NCI-H146 treated with DMSO at 0.1 percent for 48 hours (cell line): ENCODE measurements around the gene ZNF385B.
A peak's percentile ranks its signal among the peaks of the same experiment; 100 is the strongest.

ENCODE experiments used
- DNase-seq: peaks from one replicate; lab custom pipeline; 2025; ENCODE audit not compliant: unreplicated experiment; lab: John Stamatoyannopoulos, UW

The ZNF385B gene

DNA sequence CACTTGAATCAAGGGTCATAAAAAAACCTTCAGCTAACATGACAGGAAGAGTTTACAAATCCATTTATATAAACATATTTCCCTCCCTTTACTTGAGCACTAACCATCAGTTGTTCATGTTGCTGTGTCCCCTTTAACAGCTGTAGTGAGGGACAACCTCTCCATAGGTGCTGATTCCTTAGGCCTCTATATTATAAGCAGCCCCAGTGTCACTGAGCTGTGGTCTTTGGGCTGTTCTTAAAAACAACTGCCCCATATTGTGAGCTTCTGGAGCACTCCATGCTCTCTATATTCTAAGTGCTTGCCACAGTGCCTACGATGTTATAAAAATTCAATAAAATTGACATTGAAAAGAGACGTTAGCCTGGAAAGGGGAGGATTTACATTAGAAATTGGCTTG is 175.3 kb downstream of the ZNF385B start:
- DNase-seq, result no peak

DNA sequence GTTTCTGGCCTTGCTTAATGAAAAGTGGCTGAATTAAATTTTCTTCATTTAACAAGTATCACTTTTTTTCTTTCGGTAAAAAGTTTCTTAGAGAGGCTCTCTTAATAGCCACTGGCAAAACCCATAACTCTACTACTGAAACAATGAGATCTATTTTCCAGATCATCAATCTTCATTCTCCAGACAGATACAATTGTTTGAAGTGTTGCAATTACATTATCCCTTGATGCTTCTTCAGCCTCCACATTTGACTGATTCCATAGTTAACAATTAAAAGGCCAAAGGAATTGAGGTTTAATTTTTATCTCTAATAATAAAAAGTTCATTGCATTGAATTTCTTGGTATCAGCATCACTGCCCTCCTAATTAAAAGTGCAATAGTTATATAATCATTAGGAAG is 176.3 kb downstream of the ZNF385B start:
- DNase-seq, result no peak

DNA sequence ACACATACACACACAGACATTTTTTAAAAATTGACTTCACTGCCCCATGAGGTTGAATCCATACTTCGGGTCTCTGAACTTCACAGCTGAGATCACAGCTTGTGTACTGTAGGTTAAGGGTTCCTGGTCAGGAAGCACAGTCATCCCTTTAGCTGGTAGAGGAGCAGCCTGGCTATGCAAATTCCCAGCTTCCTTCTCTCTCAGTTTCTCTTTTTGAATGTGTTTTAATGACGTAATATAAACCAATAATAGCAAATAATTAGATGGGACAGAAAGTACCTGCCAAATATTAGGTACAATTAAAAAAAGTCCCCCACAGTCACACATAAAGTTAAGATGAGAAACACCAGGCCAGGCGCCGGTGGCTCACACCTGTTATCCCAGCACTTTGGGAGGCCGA is 178.7 kb downstream of the ZNF385B start:
- no peak for DNase-seq

DNA sequence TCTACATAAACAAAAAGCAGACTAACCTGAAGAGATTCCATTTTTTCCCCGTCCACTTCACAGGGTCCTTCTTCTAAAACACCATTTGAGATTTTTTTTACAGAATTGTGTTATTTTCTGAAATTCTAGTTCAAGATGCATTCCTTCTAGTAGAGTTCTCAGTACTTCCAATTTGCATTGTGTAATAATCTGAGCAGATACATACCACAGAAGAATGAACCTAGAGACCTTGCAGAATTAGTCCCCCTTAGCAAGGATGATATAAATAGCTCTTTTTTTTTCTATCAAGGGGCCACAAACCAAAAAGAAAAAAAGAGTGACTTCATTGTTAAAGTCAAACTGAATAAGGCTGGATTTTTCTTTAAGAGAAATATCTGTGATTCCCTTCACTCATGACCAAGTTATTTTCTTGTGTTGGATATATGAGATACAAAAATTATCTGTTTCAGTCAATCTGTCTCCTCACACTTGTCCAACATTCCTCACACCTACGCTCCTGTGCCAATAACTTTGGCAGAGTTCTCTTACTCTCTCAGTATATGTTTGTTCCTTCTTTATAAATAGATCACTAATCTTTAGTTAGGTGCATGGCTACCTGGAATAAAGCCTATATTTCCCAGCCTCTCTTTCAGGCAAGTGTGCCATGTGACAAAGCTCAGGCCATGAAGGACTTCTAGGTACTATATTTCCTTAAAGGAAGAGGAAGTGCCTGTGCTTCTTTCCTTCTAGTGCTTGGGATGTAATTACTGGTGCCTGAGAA is 183.5 kb downstream of the ZNF385B start:
- no peak for DNase-seq

DNA sequence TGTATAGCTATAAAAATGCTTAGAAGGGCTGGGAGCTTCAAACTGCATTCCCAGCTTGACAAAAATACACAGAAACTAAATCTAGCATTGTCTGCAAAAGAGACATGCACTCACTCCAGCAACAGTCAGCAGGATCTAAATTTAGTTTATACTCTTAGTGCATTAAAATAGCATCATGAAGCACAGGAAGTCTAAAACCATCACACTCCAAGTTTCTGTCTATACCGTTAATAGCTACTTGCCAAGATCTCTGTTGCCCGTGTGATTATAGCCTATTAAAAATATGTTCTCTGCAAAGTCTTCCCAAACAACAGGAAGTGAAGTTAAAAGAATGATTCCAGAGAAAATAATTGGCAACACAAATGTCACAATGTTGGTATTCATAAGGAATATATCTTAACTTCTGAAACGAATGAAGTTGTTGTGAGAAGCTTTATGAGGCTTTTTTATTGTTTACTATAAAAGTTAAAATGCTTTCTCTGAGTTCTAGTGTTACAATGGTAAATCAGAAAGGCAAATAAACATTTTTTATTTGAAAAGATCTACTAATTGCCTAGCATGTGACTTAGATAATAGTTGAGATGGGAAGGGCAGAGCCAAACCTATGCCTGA is 184.2 kb downstream of the ZNF385B start:
- no peak for DNase-seq

DNA sequence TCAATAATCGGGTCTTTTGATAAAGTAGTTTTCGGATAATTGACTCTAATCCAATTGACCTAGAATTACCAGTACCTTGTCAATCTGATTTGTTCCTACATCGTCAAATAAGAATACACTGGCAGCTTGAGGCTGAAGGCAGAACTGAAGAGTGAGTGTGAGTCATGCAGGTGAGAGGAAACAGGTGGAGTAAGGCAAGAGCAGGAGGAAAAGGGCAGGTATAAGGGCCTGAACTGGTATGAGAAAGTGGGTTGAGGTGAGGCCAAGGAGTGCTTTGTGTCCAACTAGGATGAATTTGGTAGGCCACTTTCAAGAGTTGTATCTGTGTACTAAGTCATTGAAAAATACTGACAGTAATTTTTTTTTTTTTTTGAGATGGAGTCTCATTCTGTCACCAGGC is 186.0 kb downstream of the ZNF385B start:
- DNase-seq, result no peak

DNA sequence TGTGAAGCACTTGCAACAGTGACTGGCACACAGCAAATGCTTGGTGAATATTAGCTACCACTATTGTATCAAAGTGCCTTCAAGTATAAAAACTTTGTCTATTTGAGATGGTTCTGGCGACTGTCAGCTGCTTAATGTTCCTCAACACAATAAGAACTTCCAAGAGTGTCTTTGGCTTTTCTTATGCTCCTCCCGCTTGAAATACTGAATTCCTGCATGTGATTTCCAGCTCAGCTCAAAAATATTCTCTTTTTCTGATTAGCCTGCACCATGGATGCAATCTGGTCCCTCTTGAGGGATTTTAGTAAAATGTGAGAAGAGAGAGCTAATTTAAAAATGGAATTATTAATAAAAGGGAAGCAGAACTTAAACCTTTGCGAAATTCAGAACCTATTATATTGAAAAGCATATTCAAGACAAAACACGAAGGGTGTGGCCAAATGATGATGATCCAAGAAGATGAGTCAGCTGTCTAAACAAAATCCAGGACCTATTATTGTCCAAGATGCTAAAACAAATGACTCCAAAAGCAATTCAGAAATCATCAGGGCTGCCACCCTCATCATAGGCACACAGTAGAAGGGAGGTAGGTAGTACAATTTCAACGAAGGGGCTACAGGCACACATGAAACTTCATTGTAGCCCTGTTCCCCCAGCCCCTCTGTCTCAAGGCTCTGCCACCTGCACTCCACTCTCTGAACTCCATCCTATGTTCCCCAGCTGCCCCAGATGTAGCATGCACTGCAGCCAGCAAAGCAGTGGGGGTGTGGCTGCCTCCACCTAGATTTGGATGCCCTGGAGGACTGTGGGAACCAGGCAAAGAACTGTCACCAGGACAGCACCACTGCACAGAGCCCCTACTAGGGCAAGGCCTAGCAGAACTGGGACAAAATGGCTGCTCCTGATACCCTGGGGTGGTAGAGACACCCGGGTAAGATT is 190.1 kb downstream of the ZNF385B start:
- DNase-seq, result no peak

DNA sequence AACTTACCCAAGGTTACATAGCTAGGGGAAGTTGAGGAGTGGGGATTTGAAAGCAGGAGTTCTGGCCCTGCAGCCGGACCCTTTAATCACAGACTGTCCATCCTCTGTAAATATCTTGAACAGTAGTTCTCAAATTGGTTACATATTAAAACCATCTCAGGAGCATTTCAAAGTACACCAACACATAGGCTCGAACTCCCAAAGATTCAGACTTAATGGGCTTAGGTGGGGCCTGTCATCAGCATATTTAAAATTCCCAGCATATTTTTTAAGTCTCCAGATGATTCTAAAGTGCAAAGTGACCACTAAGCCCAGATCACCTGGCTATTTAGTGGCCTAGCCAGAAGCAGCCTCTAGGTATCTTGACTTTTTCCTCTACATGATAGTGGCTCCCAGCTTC is 192.2 kb downstream of the ZNF385B start:
- DNase-seq, result no peak

DNA sequence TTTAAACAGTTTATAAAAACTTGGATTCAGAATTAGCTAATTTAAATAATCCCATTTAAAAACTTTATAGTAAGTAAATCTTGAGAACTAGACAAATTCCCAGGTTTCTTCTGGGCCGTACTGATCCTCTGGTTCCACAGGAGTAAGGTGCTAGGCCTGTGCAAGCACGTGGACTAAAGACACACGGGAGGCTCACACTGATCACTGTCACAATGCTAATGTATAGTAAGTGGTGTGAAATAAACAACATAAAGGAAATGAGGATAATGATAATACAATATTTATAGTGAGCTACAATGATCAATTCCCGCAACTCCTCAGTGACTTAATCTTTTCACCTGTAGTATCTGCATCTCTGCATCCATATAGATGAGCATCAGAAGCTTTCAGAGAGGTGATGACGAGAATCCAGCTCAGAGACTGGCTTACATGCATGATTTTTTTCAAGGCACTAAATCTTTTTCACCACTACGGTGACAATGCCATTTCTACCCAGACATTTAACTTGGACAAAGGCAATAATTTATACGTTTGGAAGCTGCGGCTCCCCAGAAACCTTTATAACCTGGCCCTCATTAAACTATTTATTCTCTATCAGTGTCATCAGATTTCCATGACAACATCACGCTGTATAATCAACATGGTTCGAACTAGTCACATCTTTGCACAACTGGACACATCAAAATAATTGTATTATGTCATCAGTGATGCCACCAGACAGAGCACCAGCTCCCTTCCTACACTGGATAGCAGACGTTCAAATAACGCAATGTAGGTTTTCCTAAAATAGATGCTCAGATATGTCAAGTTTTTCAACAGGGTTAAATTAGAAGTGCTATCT is 196.2 kb downstream of the ZNF385B start:
- DNase-seq, result peak; percentile 34

DNA sequence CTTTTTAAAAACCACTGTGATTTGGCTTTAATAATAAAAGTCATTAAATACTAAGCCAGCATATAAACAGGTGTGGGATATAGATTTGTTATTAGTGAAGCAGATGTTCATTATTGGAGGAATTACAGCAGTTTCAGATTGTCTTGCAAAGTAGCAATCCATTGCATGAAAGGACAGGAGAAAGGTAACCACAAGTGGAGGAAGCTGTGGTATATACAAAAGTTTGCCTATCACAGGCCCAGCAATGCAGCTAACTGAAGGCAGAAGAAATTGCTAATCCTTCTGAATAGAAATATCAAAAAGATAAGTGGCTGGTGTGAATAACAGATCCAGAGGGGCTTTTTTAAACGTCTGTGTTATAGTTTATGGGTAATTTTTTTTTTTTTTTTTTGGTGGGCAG is 199.4 kb downstream of the ZNF385B start:
- no peak for DNase-seq

DNA sequence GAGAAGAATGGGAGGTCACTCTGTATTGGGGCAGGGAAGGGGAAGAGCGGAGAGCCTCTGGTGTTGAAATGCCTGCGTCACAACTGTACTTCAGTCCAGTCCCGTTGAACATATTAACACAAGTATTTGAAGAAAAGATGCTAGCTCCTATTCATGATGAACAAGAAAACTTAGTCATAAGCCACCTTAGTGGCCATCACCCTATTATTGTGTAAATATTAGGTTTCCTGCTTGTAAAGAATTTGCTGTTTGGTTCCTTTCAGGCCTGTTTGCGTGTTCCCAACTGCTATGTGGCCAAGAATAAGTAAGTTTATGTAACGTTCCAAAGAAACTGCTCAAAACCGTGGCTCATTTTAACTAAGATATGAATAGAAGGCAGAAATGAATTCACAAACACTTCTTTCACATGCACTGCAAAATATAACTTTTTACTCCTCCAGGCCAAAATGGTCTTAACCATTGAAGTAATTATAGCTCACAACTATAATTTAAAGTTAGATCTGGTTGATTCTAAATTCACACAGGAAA is 204.3 kb downstream of the ZNF385B start:
- no peak for DNase-seq

DNA sequence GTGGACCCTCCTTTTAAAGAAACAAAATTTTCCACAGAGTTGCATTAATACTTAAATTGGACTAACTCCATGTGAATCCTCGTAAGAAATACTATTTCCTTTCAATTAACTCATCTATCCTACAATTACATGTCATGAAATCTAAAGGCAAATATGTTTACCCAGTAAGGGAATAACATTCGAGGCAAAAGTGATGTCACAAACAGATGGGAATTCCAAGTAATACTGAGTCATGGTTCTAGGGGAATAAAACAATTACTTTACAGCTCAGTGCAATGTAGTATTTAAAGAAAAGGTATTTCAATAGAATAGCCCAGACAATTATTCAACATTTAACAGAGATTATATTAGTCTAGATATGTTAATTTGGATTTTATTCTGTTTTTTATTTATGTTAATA is 205.8 kb downstream of the ZNF385B start:
- DNase-seq, result no peak

DNA sequence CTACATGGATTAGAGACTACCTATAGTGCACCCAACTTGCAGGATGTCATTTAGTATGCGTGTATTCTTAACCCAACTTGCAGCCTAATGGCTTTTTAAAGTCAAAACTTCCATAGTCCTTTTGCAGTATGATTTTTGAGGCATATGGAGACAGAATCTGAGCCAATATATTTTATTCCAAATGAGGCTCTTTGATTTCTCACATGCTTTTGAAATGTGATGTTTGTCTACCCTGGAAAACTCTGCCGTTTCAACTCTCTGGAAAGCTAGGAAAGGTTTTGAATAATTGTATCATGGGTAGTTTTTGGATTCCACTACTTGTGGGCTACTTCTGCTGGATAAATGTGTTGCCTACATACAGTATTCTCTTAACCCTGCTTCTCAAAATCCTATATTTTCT is 206.6 kb downstream of the ZNF385B start:
- DNase-seq, result no peak

DNA sequence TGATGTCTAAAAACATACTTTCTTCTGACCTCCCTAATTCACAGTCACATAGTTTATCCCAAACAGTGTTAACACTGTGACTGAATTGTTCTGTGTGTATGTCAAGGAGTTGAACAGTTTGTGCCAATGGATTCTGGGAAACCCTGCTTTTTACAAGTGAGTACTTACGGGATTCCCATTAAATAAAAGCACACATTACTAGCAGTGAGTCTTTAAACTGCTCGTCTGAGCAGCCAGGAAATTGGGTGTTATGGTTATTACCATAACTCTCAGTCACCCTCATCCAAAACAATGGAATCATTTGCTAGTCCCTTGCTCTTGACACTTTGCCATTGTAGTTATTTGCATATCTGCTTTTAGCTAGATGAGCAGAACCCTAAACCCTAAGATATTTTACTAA is 209.1 kb downstream of the ZNF385B start:
- DNase-seq, result no peak

DNA sequence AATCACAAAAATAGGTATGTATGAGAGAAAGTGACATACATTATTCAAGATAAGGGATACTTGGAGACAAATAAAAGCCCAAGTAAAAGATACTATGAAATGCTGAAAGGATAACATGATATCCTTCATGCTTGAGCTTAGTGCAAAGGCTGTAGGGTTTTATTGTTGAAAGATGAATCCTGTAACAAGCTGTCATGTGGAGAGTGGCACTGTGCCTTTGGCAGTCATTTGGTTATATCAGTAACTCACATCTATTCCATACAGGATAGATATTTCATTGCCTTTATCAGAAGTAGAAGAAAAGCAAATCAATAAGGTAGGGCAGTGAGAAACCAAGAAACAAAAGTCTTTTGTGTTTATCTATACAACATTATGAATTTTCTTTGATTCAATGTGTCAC is 211.0 kb downstream of the ZNF385B start:
- DNase-seq, result no peak

DNA sequence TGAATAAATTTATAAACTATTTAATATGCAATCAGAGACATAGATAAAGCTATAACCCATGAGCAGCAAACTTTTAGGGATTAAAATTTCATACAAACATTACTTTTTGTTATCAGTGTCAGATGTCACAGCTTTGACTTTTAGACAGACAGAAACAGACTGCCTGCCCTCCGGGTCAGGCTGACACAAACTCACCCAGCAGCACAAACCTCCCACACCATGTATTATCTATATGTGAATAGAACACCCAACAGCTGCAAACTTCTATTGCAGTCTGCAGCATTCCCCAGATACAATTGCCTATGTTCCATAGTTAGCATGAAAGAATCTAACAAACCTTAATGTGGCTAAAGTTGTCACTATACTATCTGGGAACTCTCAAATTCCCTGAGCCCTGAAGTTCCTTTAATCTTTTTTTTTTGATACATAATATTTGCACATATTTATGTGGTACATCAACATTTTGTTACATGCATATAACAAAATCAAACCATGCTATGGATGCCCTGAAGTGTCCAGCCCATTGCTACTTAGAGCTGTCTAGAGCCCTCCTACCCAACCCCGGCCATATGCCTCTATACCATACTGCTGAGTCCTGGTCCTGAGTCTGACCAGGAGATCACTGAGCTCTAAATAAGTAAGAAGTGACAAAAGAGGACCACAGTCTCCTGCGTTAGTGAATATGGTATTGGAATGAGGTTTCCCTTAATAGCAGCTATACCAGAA is 214.4 kb downstream of the ZNF385B start:
- DNase-seq, result no peak

DNA sequence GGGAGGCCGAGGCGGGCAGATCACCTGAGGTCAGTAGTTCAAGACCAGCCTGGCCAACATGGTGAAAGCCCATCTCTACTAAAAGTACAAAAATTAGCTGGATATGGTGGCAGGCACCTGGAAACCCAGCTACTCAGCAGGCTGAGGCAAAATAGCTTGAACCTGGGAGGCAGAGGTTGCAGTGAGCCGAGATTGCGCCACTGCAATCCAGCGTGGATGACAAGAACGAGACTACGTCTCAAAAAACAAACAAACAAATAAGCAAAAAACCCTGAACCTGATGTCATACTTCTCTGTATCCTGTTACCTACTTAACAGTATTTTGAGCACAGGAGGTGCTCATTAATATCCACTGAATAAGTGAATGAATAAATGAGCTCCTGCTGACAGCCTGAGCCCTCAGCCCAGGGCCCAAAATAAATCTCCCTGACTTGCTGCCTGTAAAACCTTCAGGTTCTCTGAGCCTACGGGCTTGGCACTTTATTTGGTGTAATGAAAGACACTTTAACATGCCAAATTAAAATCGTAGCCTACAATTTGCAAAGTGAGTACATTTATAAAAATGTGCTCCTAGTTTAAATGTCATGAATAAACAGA is 215.1 kb downstream of the ZNF385B start:
- DNase-seq, result no peak

DNA sequence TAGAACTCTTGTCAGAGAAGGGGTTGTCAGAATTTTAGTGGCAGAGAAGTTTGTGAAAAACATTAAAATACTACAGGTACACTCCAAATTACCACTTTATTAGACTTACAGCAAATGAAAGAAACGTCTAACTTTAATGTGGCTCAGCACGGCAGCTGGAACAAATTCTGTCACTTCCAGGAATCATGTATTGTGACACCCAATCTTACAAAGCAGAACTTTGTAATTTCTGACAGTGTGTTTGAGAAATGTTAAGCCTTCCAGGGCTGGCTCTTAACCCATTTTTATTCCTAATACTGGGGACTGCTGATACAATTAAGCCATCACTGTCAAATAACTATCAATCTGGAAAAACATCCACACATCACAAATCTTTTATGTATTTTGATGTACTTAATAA is 216.4 kb downstream of the ZNF385B start:
- no peak for DNase-seq

DNA sequence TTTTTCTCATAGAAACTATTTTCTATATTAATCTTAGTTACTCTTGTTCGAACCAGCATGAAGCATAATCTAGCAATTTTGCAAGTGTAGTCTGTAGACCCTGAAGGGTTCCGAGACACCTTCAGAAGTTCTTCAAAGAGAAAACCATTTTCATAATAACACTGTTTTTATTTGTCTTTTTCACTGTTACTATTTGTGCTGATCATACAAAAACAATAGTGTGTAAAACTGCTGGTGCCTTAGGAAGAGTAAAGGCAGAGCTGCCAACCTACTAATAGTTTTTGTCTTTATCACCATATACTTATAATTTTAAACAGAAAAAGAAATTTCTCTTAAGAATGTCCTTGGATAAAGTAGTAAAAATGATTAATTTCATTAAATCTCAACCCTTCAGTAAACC is 218.9 kb downstream of the ZNF385B start:
- no peak for DNase-seq

DNA sequence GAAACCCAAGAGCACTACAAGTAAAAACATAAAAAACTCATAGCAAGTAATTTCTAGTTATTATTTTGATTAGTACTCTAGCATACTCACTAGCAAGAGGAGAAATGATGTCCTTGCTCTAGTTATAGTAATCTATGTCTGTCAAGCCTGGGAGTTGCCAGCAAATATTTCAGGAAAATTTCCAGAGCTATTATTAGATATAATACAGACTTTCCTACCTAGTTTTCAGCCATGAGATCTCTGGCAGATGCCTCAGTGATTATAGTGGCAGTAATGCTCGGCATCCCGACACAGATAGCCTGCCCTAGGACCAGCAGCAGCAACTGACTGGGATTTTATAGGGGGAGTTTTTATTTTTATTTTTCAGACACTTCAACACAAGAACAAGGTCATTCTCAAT is 224.4 kb downstream of the ZNF385B start:
- DNase-seq, result no peak
